AG09319 (cell line): Measurements from ENCODE around the gene HGD.
"Not testable (repeated sequence)": the region's sequence is repeated elsewhere in the genome, so short reads cannot be mapped to it uniquely, and the experiment has no call there.

ENCODE experiments used
- DNase-seq: peaks from one replicate; pipeline ENCODE4 v3.0.0-alpha.2; 2010; ENCODE audit warnings: low read depth; ENCODE audit errors: extremely low read depth
- TF ChIP-seq, protein P1 (sequence below): IDR thresholded peaks from 2 replicates; pipeline ENCODE4 v1.5.1; 2011; ENCODE audit warnings: low read depth, mild to moderate bottlenecking, inconsistent platforms, low read length, moderate library complexity

HGD gene

DNA sequence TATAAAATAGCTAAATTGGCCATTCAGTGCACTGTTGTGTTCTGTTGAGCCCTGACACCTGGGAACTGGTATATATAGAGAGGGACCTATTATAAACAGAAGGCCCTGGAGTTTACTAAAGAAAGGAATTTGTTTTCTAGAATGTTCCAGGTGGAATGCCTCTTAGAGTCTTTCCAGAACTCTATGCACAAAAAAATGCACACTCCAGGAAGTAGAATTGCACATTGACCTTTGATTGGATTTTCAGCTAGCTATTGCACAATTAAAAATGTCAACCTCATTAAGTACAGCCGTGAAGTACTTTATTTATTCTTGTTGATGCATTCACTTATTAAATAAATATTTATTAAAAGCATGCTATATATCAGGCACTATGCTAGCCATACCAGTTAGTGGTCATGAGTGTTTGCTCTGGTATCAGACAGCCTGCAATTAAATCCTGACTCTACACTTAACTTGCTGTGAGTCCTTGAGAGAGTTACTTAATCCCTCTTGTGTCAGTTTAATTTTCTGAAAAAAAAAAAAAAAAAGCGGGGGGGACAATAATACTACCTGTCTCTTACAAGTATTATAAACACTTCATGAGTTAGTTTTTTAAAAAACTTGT is 45.1 kb downstream of the HGD start:
- TF ChIP-seq, protein P1, sequence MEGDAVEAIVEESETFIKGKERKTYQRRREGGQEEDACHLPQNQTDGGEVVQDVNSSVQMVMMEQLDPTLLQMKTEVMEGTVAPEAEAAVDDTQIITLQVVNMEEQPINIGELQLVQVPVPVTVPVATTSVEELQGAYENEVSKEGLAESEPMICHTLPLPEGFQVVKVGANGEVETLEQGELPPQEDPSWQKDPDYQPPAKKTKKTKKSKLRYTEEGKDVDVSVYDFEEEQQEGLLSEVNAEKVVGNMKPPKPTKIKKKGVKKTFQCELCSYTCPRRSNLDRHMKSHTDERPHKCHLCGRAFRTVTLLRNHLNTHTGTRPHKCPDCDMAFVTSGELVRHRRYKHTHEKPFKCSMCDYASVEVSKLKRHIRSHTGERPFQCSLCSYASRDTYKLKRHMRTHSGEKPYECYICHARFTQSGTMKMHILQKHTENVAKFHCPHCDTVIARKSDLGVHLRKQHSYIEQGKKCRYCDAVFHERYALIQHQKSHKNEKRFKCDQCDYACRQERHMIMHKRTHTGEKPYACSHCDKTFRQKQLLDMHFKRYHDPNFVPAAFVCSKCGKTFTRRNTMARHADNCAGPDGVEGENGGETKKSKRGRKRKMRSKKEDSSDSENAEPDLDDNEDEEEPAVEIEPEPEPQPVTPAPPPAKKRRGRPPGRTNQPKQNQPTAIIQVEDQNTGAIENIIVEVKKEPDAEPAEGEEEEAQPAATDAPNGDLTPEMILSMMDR = no peak
- DNase-seq = no peak

DNA sequence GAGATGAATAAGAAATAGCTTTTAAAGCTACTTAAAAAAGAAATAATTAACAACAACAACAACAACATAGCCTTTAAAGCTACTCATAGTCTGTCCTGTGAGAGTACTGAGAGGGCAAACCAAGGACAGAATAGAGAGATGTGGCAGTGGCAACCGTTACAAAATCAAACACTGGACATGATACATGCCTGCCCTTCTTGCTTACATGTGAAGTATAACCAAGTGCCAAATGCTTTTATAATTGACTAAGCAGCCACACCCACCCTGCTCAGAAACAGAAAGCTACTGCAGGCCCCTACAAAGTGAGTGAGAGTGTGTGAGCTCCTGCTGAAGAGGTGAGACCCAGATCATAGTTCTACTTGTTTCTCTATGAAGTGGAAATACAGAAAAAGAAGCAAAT is 47.5 kb downstream of the HGD start:
- TF ChIP-seq, protein P1 = no peak
- DNase-seq = no peak

DNA sequence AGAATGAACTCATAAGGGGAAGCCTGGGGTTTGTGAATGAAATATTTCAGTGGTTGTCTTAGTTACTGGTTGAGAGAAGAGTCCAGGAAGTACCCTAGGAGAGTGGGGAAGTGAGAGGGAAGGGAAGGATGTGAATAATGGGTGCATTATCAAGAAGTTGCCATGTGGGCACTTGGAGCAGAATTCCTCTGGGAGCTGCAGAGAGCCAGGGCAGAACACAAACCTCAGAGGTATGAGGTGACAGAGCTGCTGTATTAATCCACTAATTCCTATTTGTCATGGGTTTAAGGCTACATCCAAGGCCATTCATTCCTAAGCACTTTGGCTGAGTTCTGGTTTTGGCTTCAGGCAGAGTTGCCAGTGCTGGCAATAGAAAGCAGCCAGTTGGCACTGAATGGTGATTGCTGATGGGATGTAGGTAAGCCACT is 56.9 kb downstream of the HGD start:
- TF ChIP-seq, protein P1 = no peak
- DNase-seq = no peak

DNA sequence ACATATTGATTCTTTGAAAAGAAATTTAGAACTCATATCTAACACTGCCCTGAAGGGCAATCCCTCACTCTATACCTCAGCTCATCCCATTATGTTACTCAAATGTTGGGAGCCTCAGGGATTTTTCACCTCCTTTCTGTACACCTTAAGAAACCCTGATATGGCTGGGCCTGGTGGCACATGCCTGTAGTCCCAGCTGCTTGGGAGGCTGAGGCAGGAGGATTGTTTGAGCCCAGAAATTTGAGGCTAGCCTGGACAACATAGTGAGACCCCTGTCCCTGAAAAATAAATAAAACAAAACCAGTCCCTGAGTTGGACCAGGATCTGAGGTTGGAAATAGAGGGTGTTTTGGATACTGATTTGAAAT is 58.3 kb downstream of the HGD start:
- TF ChIP-seq, protein P1 = no peak
- DNase-seq = no peak

DNA sequence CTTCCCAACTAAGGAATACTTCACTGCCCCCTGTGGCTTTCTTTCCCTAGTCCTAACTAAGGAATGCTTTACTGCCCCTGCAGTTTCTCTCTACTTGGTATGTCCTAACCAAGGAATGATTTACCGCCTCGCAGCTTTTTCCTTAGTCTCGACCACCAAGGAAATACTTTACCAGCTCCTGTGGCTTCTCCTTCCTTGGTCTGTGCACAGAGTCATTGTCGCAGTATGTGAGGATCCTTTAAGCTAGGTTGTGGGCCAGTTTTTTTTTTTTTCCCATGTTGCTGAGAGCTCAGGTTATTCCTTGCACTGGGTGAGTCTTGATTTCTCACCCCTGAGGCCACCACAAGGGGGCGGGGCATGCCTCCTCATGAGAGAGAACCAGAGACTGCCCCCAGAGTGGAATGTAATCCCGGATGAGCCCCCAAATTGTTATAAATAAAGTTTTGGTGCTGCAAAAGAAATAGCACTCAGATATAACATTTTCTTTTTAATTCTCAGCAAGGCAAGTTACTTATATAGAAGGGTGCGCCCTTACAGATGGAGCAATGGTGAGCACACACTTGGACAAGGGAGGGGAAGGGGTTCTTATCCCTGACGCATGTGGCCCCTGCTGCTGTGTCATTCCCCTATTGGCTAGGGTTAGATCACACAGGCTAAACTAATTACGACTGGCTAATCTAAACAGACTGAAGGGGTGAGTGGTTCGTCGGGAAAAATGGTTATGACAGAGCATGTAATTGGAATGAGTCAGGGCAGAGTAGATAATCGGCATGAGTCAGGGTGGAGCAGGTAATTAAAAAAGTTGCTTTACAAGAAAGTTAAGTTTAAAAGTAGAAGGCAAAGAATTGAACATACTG is 58.9 kb downstream of the HGD start:
- TF ChIP-seq, protein P1 = no peak; the same call in 1 of the 2 replicates
- peak; percentile 22 for DNase-seq

DNA sequence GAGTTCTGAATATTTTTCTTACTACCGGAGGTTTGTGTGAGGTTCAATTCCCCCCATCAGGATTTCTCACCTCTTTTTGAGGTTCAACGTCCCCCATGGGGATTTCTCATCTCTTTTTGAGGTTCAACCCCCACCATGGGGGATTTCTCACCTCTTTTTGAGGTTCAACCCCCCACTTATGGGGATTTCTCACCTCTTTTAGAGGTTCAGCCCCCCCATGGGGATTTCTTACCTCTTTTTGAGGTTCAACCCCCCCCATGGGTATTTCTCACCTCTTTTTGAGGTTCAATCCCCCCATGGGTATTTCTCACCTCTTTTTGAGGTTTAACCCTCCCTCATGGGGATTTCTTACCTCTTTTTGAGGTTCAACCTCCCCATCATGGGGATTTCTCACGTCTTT is 59.6 kb downstream of the HGD start:
- TF ChIP-seq, protein P1 = no peak
- DNase-seq = no peak

DNA sequence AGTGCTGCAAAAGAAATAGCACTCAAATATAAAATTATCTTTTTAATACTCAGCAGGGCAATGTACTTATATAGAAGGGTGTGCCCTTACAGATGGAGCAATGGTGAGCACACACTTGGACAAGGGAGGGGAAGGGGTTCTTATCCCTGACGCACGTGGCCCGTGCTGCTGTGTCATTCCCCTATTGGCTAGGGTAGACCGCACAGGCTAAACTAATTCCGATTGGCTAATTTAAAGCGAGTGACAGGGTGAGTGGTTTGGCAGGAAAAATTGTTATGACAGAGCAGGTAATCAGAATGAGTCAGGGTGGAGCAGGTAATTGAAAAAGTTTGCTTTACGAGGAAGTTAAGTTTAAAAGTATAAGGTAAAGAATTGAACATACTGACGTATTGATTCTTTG is 65.3 kb downstream of the HGD start:
- not testable (repeated sequence) for DNase-seq
